Activated naive CD8-positive, alpha-beta T cell treated with anti-CD3 and anti-CD28 coated beads, Interleukin-2, amount 10 ng/mL, durations not matched to agents 7 days and 5 days (primary cell): ENCODE data around the gene CDC7. TPM values are rescaled to one million over a fixed set of nuclear protein-coding genes. Genes with fewer than 3 reads are reported as not detected.
A peak's percentile ranks its signal among the peaks of the same experiment; 100 is the strongest.

Experiments used
- ATAC-seq: fragments of 150-1000 bp; cut with Tn5 transposase; one replicate; pipeline ENCODE4 v1.10.0; 2021; ENCODE audit warnings: low read depth, moderate library complexity
- POLR2A ChIA-PET: fragments of 350-600 bp; sonication (Branson Sonifier 250); formaldehyde crosslinking; loops from one replicate; lab custom pipeline; 2021; ENCODE audit warnings: antibody characterized with exemption; lab: Charles Lee
- DNase-seq: peaks from one replicate; pipeline ENCODE4 v3.0.0; 2021
- H3K27ac Mint-ChIP-seq: one replicate; pipeline ENCODE4 v1.8.0; 2022; ENCODE audit warnings: mild to moderate bottlenecking, mixed read lengths
- H3K27me3 Mint-ChIP-seq: one replicate; pipeline ENCODE4 v1.8.0; 2022; ENCODE audit warnings: mild to moderate bottlenecking, moderate library complexity, mixed read lengths
- H3K36me3 Mint-ChIP-seq: one replicate; pipeline ENCODE4 v1.8.0; 2021; ENCODE audit warnings: mild to moderate bottlenecking, mixed read lengths
- H3K4me1 Mint-ChIP-seq: one replicate; pipeline ENCODE4 v1.8.0; 2021; ENCODE audit warnings: mixed read lengths
- H3K4me3 Mint-ChIP-seq: one replicate; pipeline ENCODE4 v1.8.0; 2022; ENCODE audit warnings: mild to moderate bottlenecking, moderate library complexity, mixed read lengths
- H3K9me3 Mint-ChIP-seq: one replicate; pipeline ENCODE4 v1.8.0; 2021; ENCODE audit warnings: mixed read lengths
- total RNA-seq, 2 experiments: library from RNA; stranded (reverse); gene quantifications; one replicate each; pipeline ENCODE4 v1.2.3, GENCODE V29; 2021

Gene CDC7
- total RNA-seq, 2 experiments from 2014 or later = 22.8 to 24.0 TPM

GRCh38 chr1:91557039-91557690 is 56.5 kb downstream of the CDC7 start:
- H3K36me3 Mint-ChIP-seq = peaks cover 7% of the 10 kb centered on the region
- H3K9me3 Mint-ChIP-seq = peaks cover 1% of the 10 kb centered on the region
- H3K4me1 Mint-ChIP-seq = peaks cover 58% of the 10 kb centered on the region
- H3K27me3 Mint-ChIP-seq = peaks cover 2% of the 10 kb centered on the region
- H3K27ac Mint-ChIP-seq = no peak overlapping the region
- H3K4me3 Mint-ChIP-seq = no peak overlapping the region
- DNase-seq = no peak
- no peak for ATAC-seq
- POLR2A ChIA-PET = no interaction called here

- no peak for ATAC-seq
Observed at GRCh38 chr1:91557826-91558225, 57.2 kb downstream of the CDC7 start.

GRCh38 chr1:91559046-91559750 is 58.5 kb downstream of the CDC7 start:
- POLR2A ChIA-PET = interaction anchor here (0.6 kb wide), 1 partner anchor 23 kb away, joined by 9 read pairs; no protein-coding TSS in a partner anchor
- H3K27me3 Mint-ChIP-seq = no peaks in the 10 kb centered on the region
- no peaks in the 10 kb centered on the region for H3K9me3 Mint-ChIP-seq
- no peak overlapping the region for H3K4me3 Mint-ChIP-seq
- peak overlapping the region; percentile 13 for H3K27ac Mint-ChIP-seq
- peaks cover 45% of the 10 kb centered on the region for H3K4me1 Mint-ChIP-seq
- H3K36me3 Mint-ChIP-seq = peaks cover 9% of the 10 kb centered on the region
- DNase-seq (no peak), ATAC-seq (no peak)

More at GRCh38 chr1:91557826-91558225, 57.2 kb downstream of the CDC7 start:
- peaks cover 7% of the 10 kb centered on the region for H3K36me3 Mint-ChIP-seq
- H3K4me3 Mint-ChIP-seq = no peak overlapping the region
- POLR2A ChIA-PET = no interaction called here
- H3K27ac Mint-ChIP-seq = no peak overlapping the region
- H3K27me3 Mint-ChIP-seq = peaks cover 2% of the 10 kb centered on the region
- H3K9me3 Mint-ChIP-seq = peaks cover 1% of the 10 kb centered on the region
- no peak for DNase-seq
- H3K4me1 Mint-ChIP-seq = peaks cover 53% of the 10 kb centered on the region

GRCh38 chr1:91559838-91560565 is 59.4 kb downstream of the CDC7 start:
- Mint-ChIP-seq H3K9me3 (no peaks in the 10 kb centered on the region), H3K4me3 (peak overlapping the region; percentile 47), H3K27me3 (no peaks in the 10 kb centered on the region), H3K4me1 (peaks cover 39% of the 10 kb centered on the region), H3K36me3 (peaks cover 10% of the 10 kb centered on the region), H3K27ac (peak overlapping the region; percentile 85)
- ATAC-seq (no peak), DNase-seq (no peak)
- POLR2A ChIA-PET = no interaction called here

- no peak overlapping the region for H3K27ac Mint-ChIP-seq
- H3K4me3 Mint-ChIP-seq = no peak overlapping the region
- H3K27me3 Mint-ChIP-seq = peaks cover 4% of the 10 kb centered on the region
- POLR2A ChIA-PET = no interaction called here
- DNase-seq (no peak), ATAC-seq (no peak)
- no peaks in the 10 kb centered on the region for H3K9me3 Mint-ChIP-seq
- peaks cover 16% of the 10 kb centered on the region for H3K4me1 Mint-ChIP-seq
- H3K36me3 Mint-ChIP-seq = peaks cover 8% of the 10 kb centered on the region
Observed at GRCh38 chr1:91564888-91565701, 64.4 kb downstream of the CDC7 start.

GRCh38 chr1:91567583-91567982 is 66.9 kb downstream of the CDC7 start:
- H3K36me3 Mint-ChIP-seq = peaks cover 4% of the 10 kb centered on the region
- ATAC-seq (no peak), DNase-seq (no peak)
- POLR2A ChIA-PET = no interaction called here
- H3K9me3 Mint-ChIP-seq = no peaks in the 10 kb centered on the region
- peaks cover 10% of the 10 kb centered on the region for H3K4me1 Mint-ChIP-seq
- H3K27me3 Mint-ChIP-seq = peaks cover 7% of the 10 kb centered on the region
- no peak overlapping the region for H3K4me3 Mint-ChIP-seq
- H3K27ac Mint-ChIP-seq = no peak overlapping the region

- H3K9me3 Mint-ChIP-seq = no peaks in the 10 kb centered on the region
- H3K4me1 Mint-ChIP-seq = peaks cover 10% of the 10 kb centered on the region
- no peak for DNase-seq
- no peak overlapping the region for H3K4me3 Mint-ChIP-seq
- H3K36me3 Mint-ChIP-seq = peaks cover 4% of the 10 kb centered on the region
- ATAC-seq = no peak
- POLR2A ChIA-PET = no interaction called here
- no peak overlapping the region for H3K27ac Mint-ChIP-seq
- peaks cover 7% of the 10 kb centered on the region for H3K27me3 Mint-ChIP-seq
Observed at GRCh38 chr1:91568261-91568660, 67.6 kb downstream of the CDC7 start.

- H3K4me1 Mint-ChIP-seq = peaks cover 10% of the 10 kb centered on the region
- no peak for ATAC-seq
- H3K4me3 Mint-ChIP-seq = no peak overlapping the region
- POLR2A ChIA-PET = no interaction called here
- H3K27me3 Mint-ChIP-seq = peaks cover 7% of the 10 kb centered on the region
- no peak for DNase-seq
- H3K9me3 Mint-ChIP-seq = no peaks in the 10 kb centered on the region
- H3K36me3 Mint-ChIP-seq = no peaks in the 10 kb centered on the region
- H3K27ac Mint-ChIP-seq = no peak overlapping the region
Observed at GRCh38 chr1:91569411-91570119, 68.9 kb downstream of the CDC7 start.

- ATAC-seq = no peak
- Mint-ChIP-seq H3K9me3 (no peaks in the 10 kb centered on the region), H3K4me1 (peaks cover 10% of the 10 kb centered on the region), H3K27me3 (peaks cover 7% of the 10 kb centered on the region), H3K4me3 (no peak overlapping the region), H3K36me3 (no peaks in the 10 kb centered on the region), H3K27ac (no peak overlapping the region)
- DNase-seq = no peak
- POLR2A ChIA-PET = no interaction called here
Observed at GRCh38 chr1:91570120-91570448, 69.4 kb downstream of the CDC7 start.

- Mint-ChIP-seq H3K4me1 (peaks cover 18% of the 10 kb centered on the region), H3K4me3 (no peak overlapping the region), H3K27me3 (peaks cover 10% of the 10 kb centered on the region), H3K27ac (no peak overlapping the region), H3K36me3 (no peaks in the 10 kb centered on the region), H3K9me3 (no peaks in the 10 kb centered on the region)
- POLR2A ChIA-PET = no interaction called here
- DNase-seq (no peak), ATAC-seq (no peak)
Observed at GRCh38 chr1:91572044-91572443, 71.4 kb downstream of the CDC7 start.
